Hypothalamus (tissue), 51 donors: ENCODE measurements around the gene TMEM271.
A peak's percentile ranks its signal among the peaks of the same experiment; 100 is the strongest.
"Not testable (repeated sequence)": the region's sequence is repeated elsewhere in the genome, so short reads cannot be mapped to it uniquely, and the experiment has no call there.

Source experiments
- DNase-seq, 51 donors: peaks; one replicate each; lab custom pipeline; 2025; lab: John Stamatoyannopoulos, UW

Gene TMEM271

DNA sequence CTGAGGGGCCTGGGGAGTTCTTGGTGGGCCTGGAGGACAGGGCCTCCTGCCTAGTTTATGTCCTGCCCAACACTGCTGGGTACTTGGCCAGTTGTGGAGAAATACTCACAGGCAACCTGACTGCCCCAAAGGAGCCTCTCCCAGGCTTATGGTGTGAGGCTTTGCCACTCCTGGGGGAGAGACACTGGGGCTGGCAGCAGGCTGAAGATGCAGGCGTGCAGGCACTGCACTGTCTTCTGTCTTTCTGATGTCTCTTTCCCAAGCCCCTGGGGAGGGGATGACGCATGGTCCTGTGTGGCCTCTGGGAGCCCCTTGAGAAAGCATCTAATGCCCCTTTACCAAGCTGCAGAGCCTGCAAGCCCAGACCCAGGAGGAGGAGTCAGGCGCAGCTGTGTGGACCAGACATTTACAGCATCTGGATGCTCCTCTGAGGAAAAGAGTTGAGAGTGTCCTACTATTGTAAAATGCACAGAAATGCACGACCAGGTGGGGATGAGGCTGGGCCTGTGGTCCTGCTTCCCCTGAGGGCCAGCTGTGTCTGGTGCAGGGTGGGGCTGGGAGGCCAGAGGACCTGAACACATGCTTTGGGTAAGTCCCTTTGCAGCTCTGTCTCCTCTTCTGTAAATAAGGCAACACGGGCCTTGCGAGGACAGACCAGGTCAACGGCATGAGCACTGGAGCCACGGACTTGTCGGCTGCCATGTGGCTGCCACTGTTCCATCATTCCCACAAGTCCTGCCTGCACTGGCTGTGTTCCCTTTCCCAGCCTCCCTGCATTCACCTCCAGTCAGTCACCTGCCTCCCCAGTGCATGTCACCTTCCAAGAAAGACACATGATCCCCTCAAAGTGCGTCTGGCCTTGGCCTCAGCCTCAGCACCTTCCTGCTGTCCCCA lies 8.4 kb downstream of the TMEM271 start:
- DNase-seq: no peak

DNA sequence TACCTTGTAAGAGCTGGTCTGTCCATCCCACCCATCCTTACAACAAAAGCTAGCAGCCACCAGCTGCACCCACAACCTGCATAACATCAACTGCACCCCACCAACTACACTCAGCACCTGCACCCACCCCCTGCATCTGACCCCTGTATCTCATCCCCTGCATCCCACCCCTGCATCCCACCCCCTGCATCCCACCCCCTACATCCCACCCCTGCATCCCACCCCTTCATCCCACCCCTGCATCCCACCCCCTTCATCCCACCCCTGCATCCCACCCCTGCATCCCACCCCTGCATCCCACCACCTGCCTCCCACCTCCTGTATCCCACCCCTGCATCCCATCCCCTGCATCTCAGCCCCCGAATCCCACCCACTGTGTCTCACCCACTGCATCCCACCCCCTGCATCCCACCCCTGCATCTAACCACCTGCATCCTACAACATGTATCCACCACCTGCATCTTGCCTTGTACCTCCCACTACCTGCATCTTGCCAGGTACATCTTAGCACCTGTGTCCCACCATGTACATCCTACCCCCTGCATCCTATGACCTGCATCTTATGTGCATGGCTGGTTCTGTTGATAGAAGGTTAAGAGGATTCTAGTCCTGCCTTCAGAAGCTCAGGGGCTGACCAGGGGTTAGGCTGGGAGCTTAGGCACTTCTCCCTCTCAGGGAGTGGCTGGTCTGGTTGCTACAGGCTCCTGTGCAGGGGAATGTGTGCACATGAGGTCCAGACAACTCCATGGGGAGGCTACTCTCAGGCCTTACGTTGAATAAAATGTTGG lies 9.4 kb downstream of the TMEM271 start:
- DNase-seq: peak in 1 of 51 donors; percentile 26

DNA sequence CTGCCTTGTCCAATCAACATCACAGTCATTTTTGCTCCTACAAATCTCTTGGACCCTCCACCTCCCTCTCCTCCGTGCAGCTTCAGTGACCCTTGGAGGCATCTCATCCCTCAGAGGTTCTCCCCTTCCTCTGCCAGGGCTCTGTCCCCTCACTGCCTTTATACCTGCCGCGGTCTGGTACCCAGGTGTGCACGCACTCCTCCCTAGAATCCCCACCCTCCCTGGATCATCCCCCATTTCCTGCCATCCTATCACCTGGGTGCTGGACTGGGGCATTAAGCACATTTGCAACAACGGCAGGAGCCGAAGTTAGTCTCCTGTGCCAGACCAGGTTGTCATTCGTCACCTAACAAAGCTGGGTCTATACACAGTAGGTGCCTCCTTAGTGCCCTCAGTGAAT lies 10.1 kb downstream of the TMEM271 start:
- no peak for DNase-seq

DNA sequence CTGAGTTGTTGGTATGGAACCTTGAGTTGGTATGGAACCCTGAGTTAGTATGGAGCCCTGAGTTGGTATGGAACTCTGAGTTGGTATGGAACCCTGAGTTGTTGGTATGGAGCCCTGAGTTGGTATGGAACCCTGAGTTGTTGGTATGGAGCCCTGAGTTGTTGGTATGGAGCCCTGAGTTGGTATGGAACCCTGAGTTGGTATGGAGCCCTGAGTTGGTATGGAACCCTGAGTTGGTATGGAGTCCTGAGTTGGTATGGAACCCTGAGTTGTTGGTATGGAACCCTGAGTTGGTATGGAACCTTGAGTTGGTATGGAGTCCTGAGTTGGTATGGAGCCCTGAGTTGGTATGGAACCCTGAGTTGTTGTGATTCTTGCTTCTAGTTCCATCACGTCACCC lies 10.5 kb downstream of the TMEM271 start:
- not testable (repeated sequence) for DNase-seq

GRCh38 chr4:562458-562857 lies 13.6 kb downstream of the TMEM271 start:
- DNase-seq: not testable (repeated sequence)

- no peak for DNase-seq
Measured at GRCh38 chr4:561426-561825, 14.7 kb downstream of the TMEM271 start.

- peak in 2 of 51 donors; percentile 53 to 70 for DNase-seq
Measured at GRCh38 chr4:560731-561291, 15.3 kb downstream of the TMEM271 start.

DNA sequence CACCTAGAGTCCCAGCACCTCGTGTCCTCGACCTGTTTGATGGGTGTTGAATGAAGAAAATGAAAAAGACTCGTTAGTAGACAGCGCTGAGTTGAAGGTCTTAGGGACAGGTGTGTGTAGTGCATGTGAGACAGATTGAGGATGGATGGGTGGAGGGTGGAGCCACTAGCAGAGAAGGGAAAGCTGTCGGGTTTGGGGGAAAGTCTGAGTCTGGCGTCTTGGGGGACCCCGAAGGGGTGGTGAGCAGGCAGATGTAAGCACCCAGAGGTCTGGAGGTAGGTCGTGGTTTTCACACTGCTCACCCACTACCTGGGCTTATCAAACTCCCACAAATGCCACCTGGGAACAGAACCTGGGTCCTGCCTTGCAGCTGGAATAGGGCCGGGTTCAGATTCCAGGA lies 16.0 kb downstream of the TMEM271 start:
- DNase-seq: no peak

- no peak for DNase-seq
Measured at GRCh38 chr4:555566-556275, 20.4 kb downstream of the TMEM271 start.

- DNase-seq: not testable (repeated sequence)
Measured at GRCh38 chr4:554793-555320, 21.2 kb downstream of the TMEM271 start.

GRCh38 chr4:552019-552418 lies 24.1 kb downstream of the TMEM271 start:
- no peak for DNase-seq

DNA sequence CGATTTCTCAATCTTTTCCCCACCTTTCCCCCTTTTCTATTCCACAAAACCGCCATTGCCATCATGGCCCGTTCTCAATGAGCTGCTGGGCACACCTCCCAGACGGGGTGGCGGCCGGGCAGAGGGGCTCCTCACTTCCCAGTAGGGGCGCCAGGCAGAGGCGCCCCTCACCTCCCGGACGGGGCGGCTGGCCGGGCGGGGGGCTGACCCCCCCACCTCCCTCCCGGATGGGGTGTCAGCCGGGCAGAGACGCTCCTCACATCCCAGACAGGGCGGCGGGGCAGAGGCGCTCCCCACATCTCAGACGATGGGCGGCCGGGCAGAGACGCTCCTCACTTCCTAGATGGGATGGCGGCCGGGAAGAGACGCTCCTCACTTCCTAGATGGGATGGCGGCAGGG lies 25.8 kb downstream of the TMEM271 start:
- not testable (repeated sequence) for DNase-seq

DNA sequence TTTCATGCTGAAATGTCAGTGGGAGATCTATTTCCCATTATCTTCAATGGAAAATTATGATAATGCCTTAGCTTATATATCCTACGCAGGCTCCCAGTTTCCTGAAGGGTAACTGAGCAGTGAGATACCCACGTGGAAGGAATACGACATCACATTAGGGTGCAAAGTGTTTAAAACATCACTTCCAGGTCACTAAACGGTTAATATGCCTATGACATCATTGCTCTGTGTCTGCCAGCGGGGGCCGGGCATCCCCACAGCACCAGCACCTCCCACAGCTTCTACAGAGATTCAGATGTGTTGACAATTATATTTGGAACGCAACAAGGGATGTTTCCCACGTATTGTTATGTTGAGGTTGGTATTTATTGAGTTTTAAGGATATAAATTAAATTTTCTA lies 27.1 kb downstream of the TMEM271 start:
- DNase-seq: no peak

GRCh38 chr4:545612-546011 lies 30.5 kb downstream of the TMEM271 start:
- DNase-seq: no peak

- no peak for DNase-seq
Measured at GRCh38 chr4:544386-545105, 31.5 kb downstream of the TMEM271 start.

DNA sequence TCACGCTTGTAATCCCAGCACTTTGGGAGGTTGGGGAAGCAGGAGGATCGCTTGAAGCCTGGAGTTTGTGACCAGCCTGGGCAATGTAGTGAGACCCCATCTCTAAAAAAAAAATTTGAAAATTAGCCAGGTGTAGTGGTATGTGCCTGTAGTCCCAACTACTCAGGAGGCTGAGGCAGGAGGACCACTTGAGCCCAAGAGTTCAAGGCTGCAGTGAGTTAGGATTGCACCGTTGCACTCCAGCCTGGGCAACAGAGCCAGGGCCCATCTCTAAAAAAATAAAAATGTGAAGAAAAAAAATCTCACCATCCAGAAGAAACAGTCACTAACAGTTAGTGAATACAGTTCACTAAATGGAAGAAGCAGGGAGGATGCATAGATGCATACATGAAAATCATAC lies 34.8 kb downstream of the TMEM271 start:
- no peak for DNase-seq

- no peak for DNase-seq
Measured at GRCh38 chr4:538542-539142, 37.5 kb downstream of the TMEM271 start.

GRCh38 chr4:537436-538264 lies 38.4 kb downstream of the TMEM271 start:
- DNase-seq: no peak
